C4-2B (cell line): ENCODE data around the gene SWAP70.

ENCODE experiments used
- H3K27ac ChIP-seq: fragments of 450-650 bp; 2 replicates; pipeline ENCODE4 v1.5.1; 2017
- CTCF ChIP-seq: fragments of 450-650 bp; conservative IDR thresholded peaks from 2 replicates; pipeline ENCODE4 v1.5.1; 2017; ENCODE audit warnings: mild to moderate bottlenecking
- ZFX ChIP-seq: fragments of 450-650 bp; IDR thresholded peaks from 2 replicates; pipeline ENCODE4 v1.6.1; 2017

The SWAP70 gene

GRCh38 chr11:9774109-9774508 lies 110.2 kb downstream of the SWAP70 start:
- H3K27ac ChIP-seq = no peak overlapping the region
- no peak for TF ChIP-seq ZFX
- no peak for TF ChIP-seq CTCF

- TF ChIP-seq CTCF (no peak), ZFX (no peak)
- H3K27ac ChIP-seq = no peak overlapping the region; the same call in 1 of the 2 replicates
Measured at GRCh38 chr11:9774591-9775397, 110.9 kb downstream of the SWAP70 start.

- TF ChIP-seq CTCF = no peak
- TF ChIP-seq ZFX = no peak
- H3K27ac ChIP-seq = no peak overlapping the region; the same call in 1 of the 2 replicates
Measured at GRCh38 chr11:9775398-9775779, 111.5 kb downstream of the SWAP70 start.

- no peak for TF ChIP-seq ZFX
- TF ChIP-seq CTCF = no peak
- H3K27ac ChIP-seq = no peak overlapping the region
Measured at GRCh38 chr11:9776203-9776602, 112.3 kb downstream of the SWAP70 start.

GRCh38 chr11:9777066-9777465 lies 113.2 kb downstream of the SWAP70 start:
- no peak overlapping the region for H3K27ac ChIP-seq
- no peak for TF ChIP-seq ZFX
- TF ChIP-seq CTCF = no peak

GRCh38 chr11:9777525-9777924 lies 113.6 kb downstream of the SWAP70 start:
- TF ChIP-seq CTCF (no peak), ZFX (no peak)
- no peak overlapping the region for H3K27ac ChIP-seq

GRCh38 chr11:9780929-9781328 lies 117.1 kb downstream of the SWAP70 start:
- H3K27ac ChIP-seq = no peak overlapping the region
- TF ChIP-seq ZFX (no peak), CTCF (no peak)
